Fibroblast of lung (primary cell): Measurements from ENCODE around the gene SYS1.
A peak's percentile ranks its signal among the peaks of the same experiment; 100 is the strongest.

ENCODE experiments used
- CTCF ChIP-seq, 2 donors: IDR thresholded peaks in 1 of 2; conservative IDR thresholded peaks in 1 of 2; 1 replicate in 1 of 2; 2 replicates in 1 of 2; pipeline ENCODE4 v1.5.1; 2011 to 2012; ENCODE audit warnings: low read length in 2 of 2, control low read depth in 1 of 2, inconsistent platforms in 1 of 2, low read depth in 1 of 2, mild to moderate bottlenecking in 1 of 2
- EZH2 ChIP-seq: IDR thresholded peaks from 2 replicates; pipeline ENCODE4 v1.5.1; 2012; ENCODE audit warnings: low read length, control low read depth, mild to moderate bottlenecking; ENCODE audit errors: missing control alignments

- peak; percentile 59 for TF ChIP-seq EZH2
- no peak for TF ChIP-seq CTCF (conservative IDR thresholded peaks at IDR 0.05 in 1 of 2, IDR thresholded peaks at IDR 0.05 in 1 of 2; ENCODE audit: low read depth in 1 of 2, low read length in 2 of 2)
These were observed 46.5 kb upstream of the SYS1 start for GRCh38 chr20:45316150-45317080.
